Endothelial cell (in vitro differentiated cells): ENCODE results near the gene SLC17A8. TPM values are rescaled to one million over a fixed set of nuclear protein-coding genes. Genes with fewer than 3 reads are reported as not detected.

Source experiments
- DNase-seq: peaks from one replicate; pipeline ENCODE4 v3.0.0; 2021; ENCODE audit warnings: low spot score
- H3K27ac Mint-ChIP-seq: one replicate; pipeline ENCODE4 v1.8.0; 2021; ENCODE audit warnings: mixed read lengths, inconsistent platforms; ENCODE audit not compliant: unreplicated experiment
- H3K27me3 Mint-ChIP-seq: one replicate; pipeline ENCODE4 v1.8.0; 2021; ENCODE audit warnings: mild to moderate bottlenecking, moderate library complexity, mixed read lengths, inconsistent platforms; ENCODE audit not compliant: unreplicated experiment
- H3K36me3 Mint-ChIP-seq: one replicate; pipeline ENCODE4 v1.8.0; 2021; ENCODE audit warnings: mild to moderate bottlenecking, low read depth, mixed read lengths, inconsistent platforms; ENCODE audit not compliant: unreplicated experiment
- H3K4me1 Mint-ChIP-seq: one replicate; pipeline ENCODE4 v1.8.0; 2021; ENCODE audit warnings: mild to moderate bottlenecking, mixed read lengths, inconsistent platforms; ENCODE audit not compliant: unreplicated experiment
- H3K4me3 Mint-ChIP-seq: one replicate; pipeline ENCODE4 v1.8.0; 2021; ENCODE audit warnings: mild to moderate bottlenecking, mixed read lengths, inconsistent platforms; ENCODE audit not compliant: unreplicated experiment
- H3K9me3 Mint-ChIP-seq: one replicate; pipeline ENCODE4 v1.8.0; 2021; ENCODE audit warnings: mixed read lengths, inconsistent platforms; ENCODE audit not compliant: unreplicated experiment
- CTCF ChIP-seq: fragments of 200-600 bp; sonication (generic); IDR thresholded peaks from one replicate; pipeline ENCODE4 v1.5.0; 2021; ENCODE audit warnings: antibody characterized with exemption; ENCODE audit not compliant: unreplicated experiment
- total RNA-seq: library from RNA; stranded (reverse); fragmentation: NEBNext Ultra II Directional; extraction: Animal tissue kit (Norgen Biotek cat#: 25700); gene quantifications from one replicate; pipeline ENCODE4 v1.2.1, GENCODE V29; 2021; ENCODE audit not compliant: unreplicated experiment

SLC17A8 gene
- total RNA-seq, 1 donor from 2014 or later: not detected

GRCh38 chr12:100461330-100461973 is 104.6 kb downstream of the SLC17A8 start:
- Mint-ChIP-seq H3K27me3 (no peaks in the 10 kb centered on the region), H3K9me3 (no peaks in the 10 kb centered on the region), H3K4me1 (no peaks in the 10 kb centered on the region), H3K36me3 (no peaks in the 10 kb centered on the region), H3K4me3 (no peak overlapping the region), H3K27ac (no peak overlapping the region)
- TF ChIP-seq CTCF: no peak
- no peak for DNase-seq

DNA sequence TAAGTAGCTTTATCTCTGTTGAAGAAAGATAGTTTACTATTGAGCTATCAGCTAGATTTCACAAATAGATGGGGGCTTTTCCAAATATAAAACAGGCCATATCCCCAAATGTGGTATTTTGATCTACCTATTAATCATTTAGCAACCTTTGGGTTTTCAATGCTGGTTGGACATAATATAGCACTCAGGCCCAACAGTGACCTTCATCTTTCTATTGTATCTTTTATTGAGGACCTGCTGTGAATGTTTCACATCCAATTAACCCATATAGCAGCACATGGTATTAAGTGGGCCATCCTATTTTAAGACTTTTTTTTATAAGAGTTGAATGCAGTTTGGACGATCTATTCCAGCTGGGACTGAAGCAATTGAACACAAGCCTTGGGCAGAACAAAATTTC is 106.8 kb downstream of the SLC17A8 start:
- Mint-ChIP-seq H3K36me3 (no peaks in the 10 kb centered on the region), H3K9me3 (no peaks in the 10 kb centered on the region), H3K27me3 (no peaks in the 10 kb centered on the region), H3K27ac (no peak overlapping the region), H3K4me3 (no peak overlapping the region), H3K4me1 (peaks cover 3% of the 10 kb centered on the region)
- DNase-seq: no peak
- TF ChIP-seq CTCF: no peak

- TF ChIP-seq CTCF: no peak
- no peak for DNase-seq
- H3K4me1 Mint-ChIP-seq: peaks cover 3% of the 10 kb centered on the region
- no peaks in the 10 kb centered on the region for H3K36me3 Mint-ChIP-seq
- no peaks in the 10 kb centered on the region for H3K9me3 Mint-ChIP-seq
- H3K4me3 Mint-ChIP-seq: no peak overlapping the region
- no peak overlapping the region for H3K27ac Mint-ChIP-seq
- H3K27me3 Mint-ChIP-seq: no peaks in the 10 kb centered on the region
Measured at GRCh38 chr12:100464529-100464928, 107.7 kb downstream of the SLC17A8 start.

- Mint-ChIP-seq H3K4me1 (peaks cover 3% of the 10 kb centered on the region), H3K9me3 (no peaks in the 10 kb centered on the region), H3K27me3 (no peaks in the 10 kb centered on the region), H3K27ac (no peak overlapping the region), H3K4me3 (no peak overlapping the region), H3K36me3 (no peaks in the 10 kb centered on the region)
- DNase-seq: no peak
- TF ChIP-seq CTCF: no peak
Measured at GRCh38 chr12:100468126-100468525, 111.3 kb downstream of the SLC17A8 start.

Other genes starting within 250 kb of the SLC17A8 start
- 14.3 TPM for gene BLTP3B, start 214.2 kb upstream of the SLC17A8 start, total RNA-seq
- 20.4 TPM for gene ACTR6, start 156.3 kb upstream of the SLC17A8 start, total RNA-seq
- 0.82 TPM for gene DEPDC4, start 90.0 kb upstream of the SLC17A8 start, total RNA-seq
- 56.9 TPM for gene SCYL2, start 89.9 kb upstream of the SLC17A8 start, total RNA-seq
- not detected for gene NR1H4, start 116.8 kb downstream of the SLC17A8 start, total RNA-seq
- gene GAS2L3, start 216.6 kb downstream of the SLC17A8 start, total RNA-seq: 55.6 TPM